ENCODE measurements around the gene C19orf44.
"Not testable (repeated sequence)": the region's sequence is repeated elsewhere in the genome, so short reads cannot be mapped to it uniquely, and the experiment has no call there.

C19orf44 gene

GRCh38 chr19:16467581-16467980 lies 28.6 kb upstream of the C19orf44 start:
- no peak for DNase-seq (ENCODE audit: low spot score)

- no peak for DNase-seq (ENCODE audit: low spot score)
Observed at GRCh38 chr19:16470541-16470910, 25.7 kb upstream of the C19orf44 start.

GRCh38 chr19:16470911-16471811 lies 25.0 kb upstream of the C19orf44 start:
- DNase-seq (ENCODE audit: low spot score): peak; percentile 23

GRCh38 chr19:16472559-16472899 lies 23.7 kb upstream of the C19orf44 start:
- not testable (repeated sequence) for DNase-seq (ENCODE audit: low spot score)

- DNase-seq (ENCODE audit: low spot score): no peak
Observed at GRCh38 chr19:16472992-16473391, 23.2 kb upstream of the C19orf44 start.

- DNase-seq (ENCODE audit: low spot score): no peak
Observed at GRCh38 chr19:16473875-16474392, 22.3 kb upstream of the C19orf44 start.

- no peak for DNase-seq (ENCODE audit: low spot score)
Observed at GRCh38 chr19:16476401-16476800, 19.8 kb upstream of the C19orf44 start.

GRCh38 chr19:16477311-16477710 lies 18.9 kb upstream of the C19orf44 start:
- no peak for DNase-seq (ENCODE audit: low spot score)

- no peak for DNase-seq (ENCODE audit: low spot score)
Observed at GRCh38 chr19:16482745-16483144, 13.4 kb upstream of the C19orf44 start.

- DNase-seq (ENCODE audit: low spot score): peak; percentile 77
Observed at GRCh38 chr19:16486476-16486875, 9.7 kb upstream of the C19orf44 start.

GRCh38 chr19:16496613-16496983 lies 404 bp downstream of the C19orf44 start:
- no peak for DNase-seq (ENCODE audit: low spot score)

GRCh38 chr19:16497042-16497441 lies 848 bp downstream of the C19orf44 start:
- no peak for DNase-seq (ENCODE audit: low spot score)

GRCh38 chr19:16497837-16498236 lies 1.6 kb downstream of the C19orf44 start:
- no peak for DNase-seq (ENCODE audit: low spot score)

- no peak for DNase-seq (ENCODE audit: low spot score)
Observed at GRCh38 chr19:16504271-16504670, 8.1 kb downstream of the C19orf44 start.

GRCh38 chr19:16506161-16506560 lies 10.0 kb downstream of the C19orf44 start:
- not testable (repeated sequence) for DNase-seq (ENCODE audit: low spot score)

- DNase-seq (ENCODE audit: low spot score): no peak
Observed at GRCh38 chr19:16506961-16507360, 10.8 kb downstream of the C19orf44 start.

- no peak for DNase-seq (ENCODE audit: low spot score)
Observed at GRCh38 chr19:16508546-16508945, 12.4 kb downstream of the C19orf44 start.

GRCh38 chr19:16509141-16510061 lies 13.2 kb downstream of the C19orf44 start:
- DNase-seq (ENCODE audit: low spot score): peak; percentile 85

- DNase-seq (ENCODE audit: low spot score): not testable (repeated sequence)
Observed at GRCh38 chr19:16512611-16513010, 16.4 kb downstream of the C19orf44 start.

GRCh38 chr19:16514383-16515019 lies 18.3 kb downstream of the C19orf44 start:
- no peak for DNase-seq (ENCODE audit: low spot score)

GRCh38 chr19:16516381-16516780 lies 20.2 kb downstream of the C19orf44 start:
- no peak for DNase-seq (ENCODE audit: low spot score)

- DNase-seq (ENCODE audit: low spot score): no peak
Observed at GRCh38 chr19:16516923-16517610, 20.9 kb downstream of the C19orf44 start.
